Measurements from ENCODE around the gene VWA5B2.

GRCh38 chr3:184237807-184238206, 8.4 kb downstream of the VWA5B2 start:
- TF ChIP-seq, protein P1, sequence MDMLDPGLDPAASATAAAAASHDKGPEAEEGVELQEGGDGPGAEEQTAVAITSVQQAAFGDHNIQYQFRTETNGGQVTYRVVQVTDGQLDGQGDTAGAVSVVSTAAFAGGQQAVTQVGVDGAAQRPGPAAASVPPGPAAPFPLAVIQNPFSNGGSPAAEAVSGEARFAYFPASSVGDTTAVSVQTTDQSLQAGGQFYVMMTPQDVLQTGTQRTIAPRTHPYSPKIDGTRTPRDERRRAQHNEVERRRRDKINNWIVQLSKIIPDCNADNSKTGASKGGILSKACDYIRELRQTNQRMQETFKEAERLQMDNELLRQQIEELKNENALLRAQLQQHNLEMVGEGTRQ (CRISPR knock-in tag; IDR thresholded peaks at IDR 0.05), result no peak
- TF ChIP-seq, protein P2, sequence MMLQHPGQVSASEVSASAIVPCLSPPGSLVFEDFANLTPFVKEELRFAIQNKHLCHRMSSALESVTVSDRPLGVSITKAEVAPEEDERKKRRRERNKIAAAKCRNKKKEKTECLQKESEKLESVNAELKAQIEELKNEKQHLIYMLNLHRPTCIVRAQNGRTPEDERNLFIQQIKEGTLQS (CRISPR knock-in tag; conservative IDR thresholded peaks at IDR 0.05), result no peak
- TF ChIP-seq CREB1 (CRISPR knock-in tag; IDR thresholded peaks at IDR 0.05) (no peak), ETV6 (CRISPR knock-in tag; IDR thresholded peaks at IDR 0.05) (no peak), FOXK1 (CRISPR knock-in tag; IDR thresholded peaks at IDR 0.05) (no peak)
- TF ChIP-seq, protein P3, sequence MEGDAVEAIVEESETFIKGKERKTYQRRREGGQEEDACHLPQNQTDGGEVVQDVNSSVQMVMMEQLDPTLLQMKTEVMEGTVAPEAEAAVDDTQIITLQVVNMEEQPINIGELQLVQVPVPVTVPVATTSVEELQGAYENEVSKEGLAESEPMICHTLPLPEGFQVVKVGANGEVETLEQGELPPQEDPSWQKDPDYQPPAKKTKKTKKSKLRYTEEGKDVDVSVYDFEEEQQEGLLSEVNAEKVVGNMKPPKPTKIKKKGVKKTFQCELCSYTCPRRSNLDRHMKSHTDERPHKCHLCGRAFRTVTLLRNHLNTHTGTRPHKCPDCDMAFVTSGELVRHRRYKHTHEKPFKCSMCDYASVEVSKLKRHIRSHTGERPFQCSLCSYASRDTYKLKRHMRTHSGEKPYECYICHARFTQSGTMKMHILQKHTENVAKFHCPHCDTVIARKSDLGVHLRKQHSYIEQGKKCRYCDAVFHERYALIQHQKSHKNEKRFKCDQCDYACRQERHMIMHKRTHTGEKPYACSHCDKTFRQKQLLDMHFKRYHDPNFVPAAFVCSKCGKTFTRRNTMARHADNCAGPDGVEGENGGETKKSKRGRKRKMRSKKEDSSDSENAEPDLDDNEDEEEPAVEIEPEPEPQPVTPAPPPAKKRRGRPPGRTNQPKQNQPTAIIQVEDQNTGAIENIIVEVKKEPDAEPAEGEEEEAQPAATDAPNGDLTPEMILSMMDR (IDR thresholded peaks at IDR 0.05), result no peak

All from WTC11 (cell line).